Measurements from ENCODE around the gene OR13C4. TPM values are rescaled to one million over a fixed set of nuclear protein-coding genes. Genes with fewer than 3 reads are reported as not detected.

The OR13C4 gene
- total RNA-seq, 1 donor from 2014 or later: not detected

DNA sequence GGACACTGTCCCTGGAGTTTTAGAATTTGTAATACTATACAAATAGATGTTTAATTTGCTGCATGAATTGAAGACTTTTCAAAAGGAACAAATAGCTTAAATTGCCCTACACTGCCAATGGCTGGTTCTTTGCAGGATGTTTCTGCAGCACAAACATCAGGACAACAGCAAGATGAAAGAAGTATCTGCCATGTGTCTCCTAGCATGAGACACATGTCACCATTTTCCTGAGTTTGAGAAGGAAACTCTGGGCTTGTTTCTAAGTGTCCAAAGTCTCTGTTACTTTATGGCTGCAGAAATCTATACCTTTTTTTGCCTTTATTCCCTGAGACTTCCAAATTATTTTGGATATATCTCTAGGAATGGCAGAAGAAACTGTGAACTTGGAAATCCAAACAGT, 23.6 kb downstream of the OR13C4 start:
- H3K27me3 Mint-ChIP-seq (ENCODE audit: unreplicated experiment): no peaks in the 10 kb centered on the region
- H3K36me3 Mint-ChIP-seq (ENCODE audit: low read depth, unreplicated experiment): no peaks in the 10 kb centered on the region
- TF ChIP-seq, protein P1, sequence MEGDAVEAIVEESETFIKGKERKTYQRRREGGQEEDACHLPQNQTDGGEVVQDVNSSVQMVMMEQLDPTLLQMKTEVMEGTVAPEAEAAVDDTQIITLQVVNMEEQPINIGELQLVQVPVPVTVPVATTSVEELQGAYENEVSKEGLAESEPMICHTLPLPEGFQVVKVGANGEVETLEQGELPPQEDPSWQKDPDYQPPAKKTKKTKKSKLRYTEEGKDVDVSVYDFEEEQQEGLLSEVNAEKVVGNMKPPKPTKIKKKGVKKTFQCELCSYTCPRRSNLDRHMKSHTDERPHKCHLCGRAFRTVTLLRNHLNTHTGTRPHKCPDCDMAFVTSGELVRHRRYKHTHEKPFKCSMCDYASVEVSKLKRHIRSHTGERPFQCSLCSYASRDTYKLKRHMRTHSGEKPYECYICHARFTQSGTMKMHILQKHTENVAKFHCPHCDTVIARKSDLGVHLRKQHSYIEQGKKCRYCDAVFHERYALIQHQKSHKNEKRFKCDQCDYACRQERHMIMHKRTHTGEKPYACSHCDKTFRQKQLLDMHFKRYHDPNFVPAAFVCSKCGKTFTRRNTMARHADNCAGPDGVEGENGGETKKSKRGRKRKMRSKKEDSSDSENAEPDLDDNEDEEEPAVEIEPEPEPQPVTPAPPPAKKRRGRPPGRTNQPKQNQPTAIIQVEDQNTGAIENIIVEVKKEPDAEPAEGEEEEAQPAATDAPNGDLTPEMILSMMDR (IDR thresholded peaks at IDR 0.05; ENCODE audit: unreplicated experiment): no peak
- H3K9me3 Mint-ChIP-seq (ENCODE audit: unreplicated experiment): no peaks in the 10 kb centered on the region
- H3K27ac Mint-ChIP-seq (ENCODE audit: unreplicated experiment): no peak overlapping the region
- DNase-seq (ENCODE audit: low spot score): no peak
- no peaks in the 10 kb centered on the region for H3K4me1 Mint-ChIP-seq (ENCODE audit: unreplicated experiment)
- H3K4me3 Mint-ChIP-seq (ENCODE audit: unreplicated experiment): no peak overlapping the region

DNA sequence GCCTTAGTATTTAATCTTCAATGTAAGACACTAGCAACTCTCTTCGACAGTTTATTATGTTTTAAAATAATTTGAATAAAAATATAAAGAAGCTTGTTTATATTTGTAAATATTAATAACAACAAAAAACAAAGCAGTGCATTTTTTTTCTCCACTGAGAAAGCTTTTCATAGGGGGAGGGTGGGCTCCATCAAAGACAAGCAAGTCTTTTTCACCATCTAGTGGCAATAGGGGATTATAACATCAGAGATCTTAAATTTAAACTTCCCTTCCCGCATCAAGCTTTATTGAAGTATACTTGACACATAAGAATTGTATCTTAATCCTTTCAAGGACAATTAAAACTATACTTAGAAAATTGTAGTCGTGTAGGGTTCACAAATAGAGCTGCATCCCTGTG, 32.2 kb downstream of the OR13C4 start:
- Mint-ChIP-seq H3K27ac (ENCODE audit: unreplicated experiment) (no peak overlapping the region), H3K4me3 (ENCODE audit: unreplicated experiment) (no peak overlapping the region), H3K27me3 (ENCODE audit: unreplicated experiment) (peaks cover 3% of the 10 kb centered on the region), H3K9me3 (ENCODE audit: unreplicated experiment) (no peaks in the 10 kb centered on the region), H3K4me1 (ENCODE audit: unreplicated experiment) (no peaks in the 10 kb centered on the region), H3K36me3 (ENCODE audit: low read depth, unreplicated experiment) (no peaks in the 10 kb centered on the region)
- TF ChIP-seq, protein P1 (IDR thresholded peaks at IDR 0.05; ENCODE audit: unreplicated experiment): peak; percentile 45
- DNase-seq (ENCODE audit: low spot score): no peak

DNA sequence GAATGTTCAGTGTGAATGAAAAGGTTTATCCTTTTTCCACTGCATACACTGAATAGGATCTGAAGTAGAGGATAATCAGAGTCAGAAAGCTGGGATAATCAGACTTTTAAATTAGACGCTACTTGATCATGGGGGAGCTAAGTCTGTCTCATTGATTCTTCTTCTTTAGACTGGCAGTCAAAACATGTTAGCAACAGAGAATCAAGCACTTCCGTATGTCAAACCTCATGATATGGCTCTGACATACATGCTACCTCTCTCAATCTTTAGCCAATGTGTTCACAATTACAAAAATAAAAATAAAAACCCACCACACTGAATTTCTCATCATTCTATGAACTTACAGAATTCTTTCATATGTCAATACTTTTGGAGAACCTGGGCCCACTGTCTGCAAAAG, 42.0 kb downstream of the OR13C4 start:
- Mint-ChIP-seq H3K4me1 (ENCODE audit: unreplicated experiment) (no peaks in the 10 kb centered on the region), H3K27ac (ENCODE audit: unreplicated experiment) (no peak overlapping the region), H3K27me3 (ENCODE audit: unreplicated experiment) (no peaks in the 10 kb centered on the region), H3K36me3 (ENCODE audit: low read depth, unreplicated experiment) (no peaks in the 10 kb centered on the region), H3K4me3 (ENCODE audit: unreplicated experiment) (no peak overlapping the region), H3K9me3 (ENCODE audit: unreplicated experiment) (no peaks in the 10 kb centered on the region)
- no peak for DNase-seq (ENCODE audit: low spot score)
- TF ChIP-seq, protein P1 (IDR thresholded peaks at IDR 0.05; ENCODE audit: unreplicated experiment): no peak

DNA sequence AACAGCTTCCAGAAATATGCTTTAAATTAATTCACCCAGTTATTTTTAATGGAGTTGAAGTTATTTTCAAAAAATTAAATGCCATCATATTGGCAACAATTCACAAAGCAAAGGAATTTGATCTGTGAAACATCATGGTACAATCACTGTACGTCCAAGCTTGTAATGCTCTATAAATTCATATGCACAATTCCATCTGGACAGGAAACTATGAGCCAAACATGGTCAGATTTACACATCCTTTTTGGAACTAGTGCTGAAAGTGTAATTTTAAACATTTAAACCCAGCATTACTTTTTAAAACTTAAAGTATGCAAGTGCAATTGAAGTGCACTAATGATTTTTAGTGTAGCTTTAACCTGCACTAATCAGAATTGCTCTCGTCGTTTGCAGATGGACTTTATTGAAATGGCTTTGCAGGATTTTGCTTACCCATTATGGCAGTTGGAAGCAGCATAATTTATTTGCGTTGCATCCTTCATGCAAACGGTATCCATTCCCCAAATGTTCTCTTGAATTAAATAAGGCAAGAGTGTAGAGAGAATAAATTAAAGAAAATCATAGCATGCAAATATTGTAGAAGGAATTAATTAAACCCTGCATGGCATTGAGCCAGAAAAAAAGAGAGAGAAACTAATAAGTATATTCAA, 44.0 kb downstream of the OR13C4 start:
- H3K27ac Mint-ChIP-seq (ENCODE audit: unreplicated experiment): no peak overlapping the region
- H3K4me1 Mint-ChIP-seq (ENCODE audit: unreplicated experiment): no peaks in the 10 kb centered on the region
- DNase-seq (ENCODE audit: low spot score): no peak
- TF ChIP-seq, protein P1 (IDR thresholded peaks at IDR 0.05; ENCODE audit: unreplicated experiment): no peak
- no peaks in the 10 kb centered on the region for H3K27me3 Mint-ChIP-seq (ENCODE audit: unreplicated experiment)
- no peak overlapping the region for H3K4me3 Mint-ChIP-seq (ENCODE audit: unreplicated experiment)
- H3K9me3 Mint-ChIP-seq (ENCODE audit: unreplicated experiment): no peaks in the 10 kb centered on the region
- no peaks in the 10 kb centered on the region for H3K36me3 Mint-ChIP-seq (ENCODE audit: low read depth, unreplicated experiment)

Other genes starting within 250 kb of the OR13C4 start
- not detected for gene OR13F1, start 22.9 kb downstream of the OR13C4 start, total RNA-seq (ENCODE audit: unreplicated experiment)
- not detected for gene OR13C3, start 9.6 kb upstream of the OR13C4 start, total RNA-seq (ENCODE audit: unreplicated experiment)
- gene OR13C8, start 42.0 kb upstream of the OR13C4 start, total RNA-seq (ENCODE audit: unreplicated experiment): not detected
- gene OR13C5, start 72.2 kb upstream of the OR13C4 start, total RNA-seq (ENCODE audit: unreplicated experiment): not detected
- gene OR13C2, start 78.4 kb upstream of the OR13C4 start, total RNA-seq (ENCODE audit: unreplicated experiment): not detected
- not detected for gene OR13C9, start 91.0 kb upstream of the OR13C4 start, total RNA-seq (ENCODE audit: unreplicated experiment)
- gene OR13D1, start 167.3 kb upstream of the OR13C4 start, total RNA-seq (ENCODE audit: unreplicated experiment): not detected
- gene NIPSNAP3A, start 220.5 kb upstream of the OR13C4 start, total RNA-seq (ENCODE audit: unreplicated experiment): 25.1 TPM
- 2.3 TPM for gene NIPSNAP3B, start 236.9 kb upstream of the OR13C4 start, total RNA-seq (ENCODE audit: unreplicated experiment)